ENCODE measurements around the gene HMX2. TPM values are rescaled to one million over a fixed set of nuclear protein-coding genes. Genes with fewer than 3 reads are reported as not detected.

HMX2 gene
- total and polyA plus RNA-seq, 7 donors: 0.27 to 0.55 (median 0.36) TPM; not detected in 3

- no peak for DNase-seq
- H3K27me3 ChIP-seq: no peaks in the 10 kb centered on the region
- H3K4me3 ChIP-seq: no peak overlapping the region
- TF ChIP-seq EP300 (IDR thresholded peaks at IDR 0.05) (no peak), CTCF (IDR thresholded peaks at IDR 0.05) (no peak), POLR2A (IDR thresholded peaks at IDR 0.05) (no peak), POLR2AphosphoS5 (IDR thresholded peaks at IDR 0.05) (no peak)
- no peaks in the 10 kb centered on the region for H3K4me1 ChIP-seq
- H3K9me3 ChIP-seq: no peaks in the 10 kb centered on the region
- intact Hi-C loops (cut with DNase I): no loop called here
- no peak overlapping the region for H3K27ac ChIP-seq
- whole genome bisulfite sequencing, 2 donors: 96% methylated on average over 9 of the region's 9 CpGs
- H3K36me3 ChIP-seq: peaks cover 0 to 7% (median 0%) of the 10 kb centered on the region in 4 donors
Measured at GRCh38 chr10:123194056-123194455, 46.1 kb downstream of the HMX2 start.

Other genes starting within 250 kb of the HMX2 start
- not detected for gene FAM24A, start 237.5 kb upstream of the HMX2 start, total RNA-seq
- gene FAM24A, start 237.5 kb upstream of the HMX2 start, polyA plus RNA-seq: not detected
- gene C10orf88, start 193.9 kb upstream of the HMX2 start, total RNA-seq: 10 to 100 TPM in 1 of 4 donors, 1 to 10 TPM in 3; 3.0 to 10.2 (median 4.8) TPM
- gene C10orf88, start 193.9 kb upstream of the HMX2 start, polyA plus RNA-seq: 1 to 10 TPM; 3.0 to 3.6 (median 3.0) TPM
- 1 to 10 TPM; 1.6 to 3.6 (median 3.4) TPM for gene PSTK, start 167.7 kb upstream of the HMX2 start, total RNA-seq
- 1 to 10 TPM; 2.0 to 3.0 (median 2.3) TPM for gene PSTK, start 167.7 kb upstream of the HMX2 start, polyA plus RNA-seq
- gene IKZF5, start 139.3 kb upstream of the HMX2 start, total RNA-seq: 10 to 100 TPM in 3 of 4 donors, 1 to 10 TPM in 1; 9.4 to 16.4 (median 13.4) TPM
- 1 to 10 TPM; 4.4 to 8.0 (median 6.0) TPM for gene IKZF5, start 139.3 kb upstream of the HMX2 start, polyA plus RNA-seq
- 10 to 100 TPM; 15.0 to 18.7 (median 16.8) TPM for gene ACADSB, start 139.1 kb upstream of the HMX2 start, total RNA-seq
- gene ACADSB, start 139.1 kb upstream of the HMX2 start, polyA plus RNA-seq: 10 to 100 TPM in 2 of 3 donors, 1 to 10 TPM in 1; 7.6 to 14.8 (median 12.6) TPM
- under 1 TPM in 2 of 4 donors, not detected in 2; 0.68 to 0.83 TPM for gene HMX3, start 12.2 kb upstream of the HMX2 start, total RNA-seq
- under 1 TPM in 1 of 3 donors, not detected in 2; 0.52 TPM for gene HMX3, start 12.2 kb upstream of the HMX2 start, polyA plus RNA-seq
- gene BUB3, start 6.3 kb downstream of the HMX2 start, total RNA-seq: 100 to 1,000 TPM in 2 of 4 donors, 10 to 100 TPM in 2; 75.6 to 116 (median 101) TPM
- 10 to 100 TPM; 39.6 to 82.1 (median 68.7) TPM for gene BUB3, start 6.3 kb downstream of the HMX2 start, polyA plus RNA-seq